Measurements from ENCODE around the gene SERPINA3.

DNA sequence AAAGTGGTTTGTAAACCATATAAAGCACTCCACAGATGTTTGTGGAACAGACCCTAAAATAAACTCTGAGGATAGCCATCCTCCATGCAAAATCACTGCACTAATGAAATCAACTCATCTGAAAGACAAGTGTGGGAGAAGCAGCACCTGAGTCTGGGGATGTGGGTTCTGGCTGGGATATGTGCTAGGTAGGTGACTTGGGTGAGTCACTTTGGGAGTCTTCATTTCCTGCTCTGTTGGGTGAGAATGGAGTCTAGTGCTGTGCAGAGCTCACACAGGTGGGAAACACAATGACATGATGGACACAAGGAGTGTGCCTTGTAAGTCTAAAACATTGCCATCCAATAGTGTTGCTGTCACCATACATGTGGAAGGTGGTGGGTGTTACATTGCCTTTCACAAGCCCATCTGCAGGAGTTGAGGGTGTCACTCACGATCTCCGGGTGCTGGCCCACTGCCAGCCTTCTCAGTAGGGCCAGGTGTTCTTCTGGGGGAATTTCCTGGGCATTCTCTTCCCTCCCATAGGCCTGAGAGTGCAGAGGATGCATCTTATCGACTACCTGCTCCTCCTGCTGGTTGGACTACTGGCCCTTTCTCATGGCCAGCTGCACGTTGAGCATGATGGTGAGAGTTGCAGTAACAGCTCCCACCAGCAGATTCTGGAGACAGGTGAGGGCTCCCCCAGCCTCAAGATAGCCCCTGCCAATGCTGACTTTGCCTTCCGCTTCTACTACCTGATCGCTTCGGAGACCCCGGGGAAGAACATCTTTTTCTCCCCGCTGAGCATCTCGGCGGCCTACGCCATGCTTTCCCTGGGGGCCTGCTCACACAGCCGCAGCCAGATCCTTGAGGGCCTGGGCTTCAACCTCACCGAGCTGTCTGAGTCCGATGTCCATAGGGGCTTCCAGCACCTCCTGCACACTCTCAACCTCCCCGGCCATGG is 49.0 kb upstream of the SERPINA3 start:
- TF ChIP-seq CTCF (IDR thresholded peaks at IDR 0.05) (no peak), POLR2A (IDR thresholded peaks at IDR 0.05) (no peak)
